ENCODE results near the gene SHB. TPM values are rescaled to one million over a fixed set of nuclear protein-coding genes. Genes with fewer than 3 reads are reported as not detected.

Gene SHB
- total RNA-seq, 1 donor from 2014 or later: 20.9 TPM

DNA sequence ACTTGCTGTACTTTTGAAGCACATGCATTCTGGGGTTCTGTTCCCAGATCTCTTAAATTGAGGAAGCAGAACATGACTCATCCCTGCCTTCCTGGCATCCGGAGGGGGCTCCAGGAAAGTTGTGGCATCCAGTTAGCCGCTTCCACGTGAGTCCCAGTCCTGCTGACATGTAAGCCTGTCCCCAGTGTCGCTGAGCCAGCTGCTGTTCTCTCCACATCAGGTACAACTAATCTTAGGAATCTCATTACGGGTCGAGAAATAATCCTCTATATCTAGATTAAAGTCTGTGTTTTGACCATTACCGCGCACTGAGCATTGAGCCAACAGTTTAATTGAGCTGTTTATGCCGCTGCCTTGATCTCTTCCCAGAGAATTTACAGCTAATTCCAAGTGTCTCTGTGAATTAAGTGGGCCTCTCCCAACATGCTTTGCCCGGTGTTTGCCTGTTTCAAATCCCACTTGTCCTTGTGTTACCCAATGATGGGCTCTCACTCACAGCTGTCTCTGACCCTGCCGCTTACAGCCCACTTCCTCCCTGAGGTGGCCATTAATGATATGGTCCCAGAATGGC is 10.5 kb upstream of the SHB start:
- H3K27ac ChIP-seq: no peak overlapping the region

DNA sequence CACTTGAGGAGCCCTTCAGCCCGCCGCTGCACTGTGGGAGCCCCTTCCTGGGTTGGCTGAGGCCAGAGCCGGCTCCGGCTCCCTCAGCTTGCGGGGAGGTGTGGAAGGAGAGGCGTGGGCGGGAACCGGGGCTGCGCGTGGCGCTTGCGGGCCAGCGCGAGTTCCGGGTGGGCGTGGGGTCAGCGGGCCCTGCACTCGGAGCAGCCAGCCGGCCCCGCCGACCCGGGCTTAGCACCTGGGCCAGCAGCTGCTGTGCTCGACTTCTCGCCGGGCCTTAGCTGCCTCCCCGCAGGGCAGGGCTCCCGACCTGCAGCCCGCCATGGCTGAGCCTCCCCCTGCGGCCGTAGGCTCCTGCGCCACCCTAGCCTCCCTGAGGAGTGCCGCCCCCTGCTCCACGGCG is 6.2 kb upstream of the SHB start:
- DNase-seq (ENCODE audit: extremely low spot score in 2 of 2): no peak
- Histone ChIP-seq H3K9me3 (no peaks in the 10 kb centered on the region), H3K27me3 (no peaks in the 10 kb centered on the region), H3K27ac (no peak overlapping the region), H3K36me3 (no peaks in the 10 kb centered on the region), H3K4me1 (peaks cover 15% of the 10 kb centered on the region), H3K4me3 (no peak overlapping the region)
- TF ChIP-seq, protein P1, sequence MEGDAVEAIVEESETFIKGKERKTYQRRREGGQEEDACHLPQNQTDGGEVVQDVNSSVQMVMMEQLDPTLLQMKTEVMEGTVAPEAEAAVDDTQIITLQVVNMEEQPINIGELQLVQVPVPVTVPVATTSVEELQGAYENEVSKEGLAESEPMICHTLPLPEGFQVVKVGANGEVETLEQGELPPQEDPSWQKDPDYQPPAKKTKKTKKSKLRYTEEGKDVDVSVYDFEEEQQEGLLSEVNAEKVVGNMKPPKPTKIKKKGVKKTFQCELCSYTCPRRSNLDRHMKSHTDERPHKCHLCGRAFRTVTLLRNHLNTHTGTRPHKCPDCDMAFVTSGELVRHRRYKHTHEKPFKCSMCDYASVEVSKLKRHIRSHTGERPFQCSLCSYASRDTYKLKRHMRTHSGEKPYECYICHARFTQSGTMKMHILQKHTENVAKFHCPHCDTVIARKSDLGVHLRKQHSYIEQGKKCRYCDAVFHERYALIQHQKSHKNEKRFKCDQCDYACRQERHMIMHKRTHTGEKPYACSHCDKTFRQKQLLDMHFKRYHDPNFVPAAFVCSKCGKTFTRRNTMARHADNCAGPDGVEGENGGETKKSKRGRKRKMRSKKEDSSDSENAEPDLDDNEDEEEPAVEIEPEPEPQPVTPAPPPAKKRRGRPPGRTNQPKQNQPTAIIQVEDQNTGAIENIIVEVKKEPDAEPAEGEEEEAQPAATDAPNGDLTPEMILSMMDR (IDR thresholded peaks at IDR 0.05): no peak
- no peak for TF ChIP-seq POLR2AphosphoS5 (IDR thresholded peaks at IDR 0.05; ENCODE audit: insufficient read depth in 1 of 2, low read depth in 1 of 2)
- no peak for TF ChIP-seq POLR2A (IDR thresholded peaks at IDR 0.05)
- intact Hi-C loops (cut with DNase I): no loop called here

More for the DNA sequence above, 10.5 kb upstream of the SHB start:
- peaks cover 9% of the 10 kb centered on the region for H3K4me1 ChIP-seq
- H3K4me3 ChIP-seq: no peak overlapping the region
- peak; percentile 3 to 86 for DNase-seq (ENCODE audit: extremely low spot score in 2 of 2)
- H3K9me3 ChIP-seq: no peaks in the 10 kb centered on the region
- intact Hi-C loops (cut with DNase I): no loop called here
- H3K36me3 ChIP-seq: no peaks in the 10 kb centered on the region
- no peaks in the 10 kb centered on the region for H3K27me3 ChIP-seq
- TF ChIP-seq POLR2AphosphoS5 (IDR thresholded peaks at IDR 0.05; ENCODE audit: insufficient read depth in 1 of 2, low read depth in 1 of 2) (no peak), POLR2A (IDR thresholded peaks at IDR 0.05) (no peak)
- TF ChIP-seq, protein P1 (IDR thresholded peaks at IDR 0.05): no peak

DNA sequence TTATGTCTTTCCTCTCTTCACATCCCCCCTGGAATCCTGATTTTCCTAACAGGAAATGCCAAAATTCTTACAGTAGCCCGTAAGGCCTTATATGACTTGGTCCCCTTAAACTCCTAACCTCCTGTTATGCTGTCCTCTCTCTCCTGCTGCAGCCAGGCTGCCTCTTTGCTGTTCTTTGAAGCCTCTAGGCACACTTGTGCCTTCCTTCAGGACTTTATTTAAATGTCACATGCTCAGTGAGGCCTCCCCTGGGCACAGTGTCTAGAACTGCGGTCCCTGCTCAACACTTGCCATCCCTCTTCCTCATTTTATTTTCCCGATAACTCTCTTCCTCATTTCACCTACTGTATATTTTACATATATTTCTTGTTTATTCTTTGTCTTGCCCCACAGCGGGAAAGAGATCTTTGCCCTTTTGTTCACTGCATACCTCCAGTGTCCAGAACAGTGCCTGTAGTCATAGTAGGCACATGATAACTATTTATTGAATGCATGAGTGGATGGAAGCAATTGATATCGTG is 5.5 kb upstream of the SHB start:
- H3K27ac ChIP-seq: no peak overlapping the region
- intact Hi-C loops (cut with DNase I): no loop called here

DNA sequence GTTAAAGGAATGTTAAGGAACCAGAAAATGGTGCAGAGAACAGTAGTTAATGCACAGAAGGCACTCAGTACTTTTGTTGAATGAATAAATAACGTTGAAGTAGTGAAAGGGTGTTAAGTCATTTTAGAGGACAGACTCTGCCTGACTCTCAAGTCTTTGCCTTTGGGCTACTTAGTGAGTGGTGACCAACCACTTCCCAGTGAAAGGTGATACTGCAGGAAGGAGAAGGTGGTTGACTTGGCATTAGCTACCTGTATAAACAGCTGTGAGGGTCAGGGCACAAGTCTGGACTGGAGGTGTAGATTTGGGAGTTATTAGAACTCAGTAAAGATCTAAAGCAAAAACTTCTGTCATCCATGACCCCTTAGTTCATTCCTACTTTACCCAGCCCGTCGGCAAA is 4.9 kb upstream of the SHB start:
- H3K4me3 ChIP-seq: no peak overlapping the region
- no peaks in the 10 kb centered on the region for H3K9me3 ChIP-seq
- H3K27ac ChIP-seq: no peak overlapping the region
- intact Hi-C loops (cut with DNase I): no loop called here
- no peaks in the 10 kb centered on the region for H3K36me3 ChIP-seq
- H3K27me3 ChIP-seq: no peaks in the 10 kb centered on the region
- no peak for DNase-seq (ENCODE audit: extremely low spot score in 2 of 2)
- TF ChIP-seq POLR2A (IDR thresholded peaks at IDR 0.05) (no peak), POLR2AphosphoS5 (IDR thresholded peaks at IDR 0.05; ENCODE audit: insufficient read depth in 1 of 2, low read depth in 1 of 2) (no peak)
- TF ChIP-seq, protein P1 (IDR thresholded peaks at IDR 0.05): no peak
- peaks cover 12% of the 10 kb centered on the region for H3K4me1 ChIP-seq

More for the DNA sequence above, 5.5 kb upstream of the SHB start:
- Histone ChIP-seq H3K27me3 (no peaks in the 10 kb centered on the region), H3K4me1 (peaks cover 15% of the 10 kb centered on the region), H3K4me3 (no peak overlapping the region), H3K36me3 (no peaks in the 10 kb centered on the region), H3K9me3 (no peaks in the 10 kb centered on the region)
- TF ChIP-seq POLR2AphosphoS5 (IDR thresholded peaks at IDR 0.05; ENCODE audit: insufficient read depth in 1 of 2, low read depth in 1 of 2) (no peak), POLR2A (IDR thresholded peaks at IDR 0.05) (no peak)
- TF ChIP-seq, protein P1 (IDR thresholded peaks at IDR 0.05): no peak
- no peak for DNase-seq (ENCODE audit: extremely low spot score in 2 of 2)

DNA sequence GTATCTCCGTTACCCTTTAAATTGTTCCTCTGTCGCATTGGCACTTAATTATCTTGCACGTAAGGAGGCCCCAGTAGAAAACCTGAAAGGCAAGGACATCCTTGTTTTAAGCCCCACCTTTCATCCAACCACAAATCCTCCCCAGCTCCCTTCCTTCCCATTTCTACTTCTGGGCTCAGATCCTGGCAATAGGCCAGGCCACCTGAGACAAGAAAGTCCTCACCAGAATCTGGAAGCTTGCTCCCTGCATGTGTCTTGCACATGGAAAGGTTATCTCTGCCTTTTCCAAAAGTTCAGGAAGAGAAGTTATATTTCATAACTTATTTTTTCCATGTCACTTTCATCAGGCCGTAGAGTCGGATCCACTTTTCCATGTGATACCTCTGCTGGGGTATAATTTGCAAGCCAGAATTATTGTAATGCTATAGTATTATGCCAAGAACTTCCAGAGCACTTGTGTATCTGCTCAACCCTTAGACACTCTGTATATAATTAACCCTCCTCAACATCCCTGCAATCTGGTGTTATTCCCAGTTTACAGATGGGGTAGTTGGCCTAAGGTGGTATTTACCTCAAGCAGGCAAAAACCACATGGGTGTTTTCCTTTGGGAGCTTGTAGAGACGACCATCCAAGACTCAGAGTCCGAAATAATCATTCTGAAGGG is 2.6 kb upstream of the SHB start:
- H3K27me3 ChIP-seq: no peaks in the 10 kb centered on the region
- DNase-seq (ENCODE audit: extremely low spot score in 2 of 2): no peak
- H3K36me3 ChIP-seq: no peaks in the 10 kb centered on the region
- TF ChIP-seq POLR2A (IDR thresholded peaks at IDR 0.05) (no peak), POLR2AphosphoS5 (IDR thresholded peaks at IDR 0.05; ENCODE audit: insufficient read depth in 1 of 2, low read depth in 1 of 2) (no peak)
- TF ChIP-seq, protein P1 (IDR thresholded peaks at IDR 0.05): no peak
- no peak overlapping the region for H3K4me3 ChIP-seq
- no peaks in the 10 kb centered on the region for H3K9me3 ChIP-seq
- intact Hi-C loops (cut with DNase I): no loop called here
- H3K27ac ChIP-seq: no peak overlapping the region
- peaks cover 22% of the 10 kb centered on the region for H3K4me1 ChIP-seq
